Measurements from ENCODE around the gene ATP9A. TPM values are rescaled to one million over a fixed set of nuclear protein-coding genes. Genes with fewer than 3 reads are reported as not detected.

ATP9A gene
- total and polyA plus RNA-seq, 10 of the 15 experiments (the other 5 are each of a cell fraction or from before 2014, with no cell fraction given) = 0.03 to 0.81 (median 0.14) TPM

GRCh38 chr20:51731731-51732095, 36.5 kb downstream of the ATP9A start:
- TF ChIP-seq, protein P1, sequence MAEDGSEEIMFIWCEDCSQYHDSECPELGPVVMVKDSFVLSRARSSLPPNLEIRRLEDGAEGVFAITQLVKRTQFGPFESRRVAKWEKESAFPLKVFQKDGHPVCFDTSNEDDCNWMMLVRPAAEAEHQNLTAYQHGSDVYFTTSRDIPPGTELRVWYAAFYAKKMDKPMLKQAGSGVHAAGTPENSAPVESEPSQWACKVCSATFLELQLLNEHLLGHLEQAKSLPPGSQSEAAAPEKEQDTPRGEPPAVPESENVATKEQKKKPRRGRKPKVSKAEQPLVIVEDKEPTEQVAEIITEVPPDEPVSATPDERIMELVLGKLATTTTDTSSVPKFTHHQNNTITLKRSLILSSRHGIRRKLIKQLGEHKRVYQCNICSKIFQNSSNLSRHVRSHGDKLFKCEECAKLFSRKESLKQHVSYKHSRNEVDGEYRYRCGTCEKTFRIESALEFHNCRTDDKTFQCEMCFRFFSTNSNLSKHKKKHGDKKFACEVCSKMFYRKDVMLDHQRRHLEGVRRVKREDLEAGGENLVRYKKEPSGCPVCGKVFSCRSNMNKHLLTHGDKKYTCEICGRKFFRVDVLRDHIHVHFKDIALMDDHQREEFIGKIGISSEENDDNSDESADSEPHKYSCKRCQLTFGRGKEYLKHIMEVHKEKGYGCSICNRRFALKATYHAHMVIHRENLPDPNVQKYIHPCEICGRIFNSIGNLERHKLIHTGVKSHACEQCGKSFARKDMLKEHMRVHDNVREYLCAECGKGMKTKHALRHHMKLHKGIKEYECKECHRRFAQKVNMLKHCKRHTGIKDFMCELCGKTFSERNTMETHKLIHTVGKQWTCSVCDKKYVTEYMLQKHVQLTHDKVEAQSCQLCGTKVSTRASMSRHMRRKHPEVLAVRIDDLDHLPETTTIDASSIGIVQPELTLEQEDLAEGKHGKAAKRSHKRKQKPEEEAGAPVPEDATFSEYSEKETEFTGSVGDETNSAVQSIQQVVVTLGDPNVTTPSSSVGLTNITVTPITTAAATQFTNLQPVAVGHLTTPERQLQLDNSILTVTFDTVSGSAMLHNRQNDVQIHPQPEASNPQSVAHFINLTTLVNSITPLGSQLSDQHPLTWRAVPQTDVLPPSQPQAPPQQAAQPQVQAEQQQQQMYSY (CRISPR knock-in tag; IDR thresholded peaks at IDR 0.05) = no peak
- TF ChIP-seq, protein P2, sequence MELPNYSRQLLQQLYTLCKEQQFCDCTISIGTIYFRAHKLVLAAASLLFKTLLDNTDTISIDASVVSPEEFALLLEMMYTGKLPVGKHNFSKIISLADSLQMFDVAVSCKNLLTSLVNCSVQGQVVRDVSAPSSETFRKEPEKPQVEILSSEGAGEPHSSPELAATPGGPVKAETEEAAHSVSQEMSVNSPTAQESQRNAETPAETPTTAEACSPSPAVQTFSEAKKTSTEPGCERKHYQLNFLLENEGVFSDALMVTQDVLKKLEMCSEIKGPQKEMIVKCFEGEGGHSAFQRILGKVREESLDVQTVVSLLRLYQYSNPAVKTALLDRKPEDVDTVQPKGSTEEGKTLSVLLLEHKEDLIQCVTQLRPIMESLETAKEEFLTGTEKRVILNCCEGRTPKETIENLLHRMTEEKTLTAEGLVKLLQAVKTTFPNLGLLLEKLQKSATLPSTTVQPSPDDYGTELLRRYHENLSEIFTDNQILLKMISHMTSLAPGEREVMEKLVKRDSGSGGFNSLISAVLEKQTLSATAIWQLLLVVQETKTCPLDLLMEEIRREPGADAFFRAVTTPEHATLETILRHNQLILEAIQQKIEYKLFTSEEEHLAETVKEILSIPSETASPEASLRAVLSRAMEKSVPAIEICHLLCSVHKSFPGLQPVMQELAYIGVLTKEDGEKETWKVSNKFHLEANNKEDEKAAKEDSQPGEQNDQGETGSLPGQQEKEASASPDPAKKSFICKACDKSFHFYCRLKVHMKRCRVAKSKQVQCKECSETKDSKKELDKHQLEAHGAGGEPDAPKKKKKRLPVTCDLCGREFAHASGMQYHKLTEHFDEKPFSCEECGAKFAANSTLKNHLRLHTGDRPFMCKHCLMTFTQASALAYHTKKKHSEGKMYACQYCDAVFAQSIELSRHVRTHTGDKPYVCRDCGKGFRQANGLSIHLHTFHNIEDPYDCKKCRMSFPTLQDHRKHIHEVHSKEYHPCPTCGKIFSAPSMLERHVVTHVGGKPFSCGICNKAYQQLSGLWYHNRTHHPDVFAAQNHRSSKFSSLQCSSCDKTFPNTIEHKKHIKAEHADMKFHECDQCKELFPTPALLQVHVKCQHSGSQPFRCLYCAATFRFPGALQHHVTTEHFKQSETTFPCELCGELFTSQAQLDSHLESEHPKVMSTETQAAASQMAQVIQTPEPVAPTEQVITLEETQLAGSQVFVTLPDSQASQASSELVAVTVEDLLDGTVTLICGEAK (IDR thresholded peaks at IDR 0.05; ENCODE audit: borderline replicate concordance) = no peak
- TF ChIP-seq NFIC (IDR thresholded peaks at IDR 0.05; ENCODE audit: low read depth, low read length) = no peak
- TF ChIP-seq, protein P3, sequence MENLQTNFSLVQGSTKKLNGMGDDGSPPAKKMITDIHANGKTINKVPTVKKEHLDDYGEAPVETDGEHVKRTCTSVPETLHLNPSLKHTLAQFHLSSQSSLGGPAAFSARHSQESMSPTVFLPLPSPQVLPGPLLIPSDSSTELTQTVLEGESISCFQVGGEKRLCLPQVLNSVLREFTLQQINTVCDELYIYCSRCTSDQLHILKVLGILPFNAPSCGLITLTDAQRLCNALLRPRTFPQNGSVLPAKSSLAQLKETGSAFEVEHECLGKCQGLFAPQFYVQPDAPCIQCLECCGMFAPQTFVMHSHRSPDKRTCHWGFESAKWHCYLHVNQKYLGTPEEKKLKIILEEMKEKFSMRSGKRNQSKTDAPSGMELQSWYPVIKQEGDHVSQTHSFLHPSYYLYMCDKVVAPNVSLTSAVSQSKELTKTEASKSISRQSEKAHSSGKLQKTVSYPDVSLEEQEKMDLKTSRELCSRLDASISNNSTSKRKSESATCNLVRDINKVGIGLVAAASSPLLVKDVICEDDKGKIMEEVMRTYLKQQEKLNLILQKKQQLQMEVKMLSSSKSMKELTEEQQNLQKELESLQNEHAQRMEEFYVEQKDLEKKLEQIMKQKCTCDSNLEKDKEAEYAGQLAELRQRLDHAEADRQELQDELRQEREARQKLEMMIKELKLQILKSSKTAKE (IDR thresholded peaks at IDR 0.05; ENCODE audit: low read depth, poor library complexity, severe bottlenecking) = no peak
- Histone ChIP-seq H3K9me3 (replicated peaks; ENCODE audit: control insufficient read depth, insufficient read depth, low read length) (no peaks in the 10 kb centered on the region), H3K36me3 (ENCODE audit: control insufficient read depth in 2 of 2, insufficient read depth in 2 of 2, low read length in 1 of 2) (no peaks in the 10 kb centered on the region), H3K4me2 (ENCODE audit: control insufficient read depth, insufficient read depth) (no peak overlapping the region), H3K27me3 (replicated peaks in 1 of 2; ENCODE audit: control insufficient read depth in 2 of 2, insufficient read depth in 2 of 2, low read length in 1 of 2) (no peaks in the 10 kb centered on the region), H4K20me1 (ENCODE audit: control insufficient read depth, insufficient read depth) (no peaks in the 10 kb centered on the region), H2AFZ (ENCODE audit: control insufficient read depth, low read depth, low read length) (no peak overlapping the region), H3K4me3 (no peak overlapping the region), H3K9ac (ENCODE audit: control insufficient read depth, insufficient read depth, low read length) (no peak overlapping the region), H3K79me2 (ENCODE audit: control insufficient read depth, insufficient read depth, low read length) (no peaks in the 10 kb centered on the region), H3K27ac (ENCODE audit: control insufficient read depth, insufficient read depth) (no peak overlapping the region), H3K4me1 (ENCODE audit: control insufficient read depth, insufficient read depth, low read length) (no peaks in the 10 kb centered on the region)
- intact Hi-C loops (cut with micrococcal nuclease; ENCODE audit: unreplicated experiment) (no loop called here), in situ Hi-C loops (cut with MboI) (no loop called here)
- ChIA-PET POLR2A (no interaction called here), CTCF (interaction anchor here (1.1 kb wide), 1 partner anchor 24 kb away, joined by 3 read pairs; no protein-coding TSS in a partner anchor), RAD21 (ENCODE audit: unreplicated experiment) (no interaction called here), SMC1A (ENCODE audit: uncharacterized antibody, unreplicated experiment) (no interaction called here)
- 2% methylated on average over 7 of the region's 7 CpGs for WGBS (ENCODE audit: insufficient coverage, insufficient replicate concordance, low lambda C conversion rate, missing lambda C conversion rate)
- FAIRE-seq = no peak
- no peak for DNase-seq (ENCODE audit: low read depth, low spot score)
- ATAC-seq = no peak
- BruUV-seq (replicated peaks) = no TSS peak

All from GM12878 (cell line).